GM19328 (cell line): ENCODE data around the gene PCDHA4.
"Not testable (repeated sequence)": the region's sequence is repeated elsewhere in the genome, so short reads cannot be mapped to it uniquely, and the experiment has no call there.

ENCODE experiments used
- ATAC-seq: cut with Tn5 transposase; IDR thresholded peaks from one replicate; pipeline ENCODE4 v1.9.1; 2021; ENCODE audit warnings: mild to moderate bottlenecking, moderate library complexity; ENCODE audit not compliant: unreplicated experiment

Gene PCDHA4

GRCh38 chr5:140806834-140807775 is at the start of gene PCDHA4:
PCDHA4 (plus strand) TSS chr5:140807068.
- no peak for ATAC-seq

GRCh38 chr5:140764177-140764973 is 42.5 kb upstream of the PCDHA4 start:
- ATAC-seq: no peak

- ATAC-seq: no peak
Observed at GRCh38 chr5:140767444-140767843, 39.4 kb upstream of the PCDHA4 start.

- ATAC-seq: no peak
Observed at GRCh38 chr5:140780512-140780911, 26.4 kb upstream of the PCDHA4 start.

DNA sequence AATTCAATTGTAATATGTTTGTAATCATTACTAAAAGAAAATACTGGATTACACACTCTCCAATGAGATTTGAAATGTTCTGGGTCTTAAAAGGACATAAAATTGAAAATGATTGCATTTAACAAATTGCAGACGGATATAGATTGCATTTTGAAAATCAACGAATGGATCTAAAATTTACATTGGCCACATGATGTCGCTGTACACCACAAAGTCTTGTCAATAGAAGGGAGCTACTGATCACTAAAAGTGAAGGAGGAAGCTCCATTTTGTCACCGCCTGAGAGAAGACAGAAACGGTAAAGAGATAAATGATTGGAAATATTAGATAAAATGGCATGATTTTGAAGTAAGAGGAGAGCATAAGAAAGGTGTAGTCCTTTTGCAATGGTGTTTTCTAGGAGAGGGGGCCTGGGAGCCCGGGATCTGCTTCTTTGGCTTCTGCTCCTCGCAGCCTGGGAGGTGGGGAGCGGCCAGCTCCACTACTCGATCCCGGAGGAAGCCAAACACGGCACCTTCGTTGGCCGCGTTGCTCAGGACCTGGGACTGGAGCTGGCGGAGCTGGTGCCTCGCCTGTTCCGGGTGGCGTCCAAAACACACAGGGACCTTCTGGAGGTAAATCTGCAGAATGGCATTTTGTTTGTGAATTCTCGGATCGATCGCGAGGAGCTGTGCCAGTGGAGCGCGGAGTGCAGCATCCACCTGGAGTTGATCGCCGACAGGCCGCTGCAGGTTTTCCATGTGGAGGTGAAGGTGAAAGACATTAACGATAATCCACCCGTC is 20.8 kb upstream of the PCDHA4 start, which contains the start of gene PCDHA1:
Gene PCDHA1, plus strand, starts transcription at position 236 of the 782 bp plus-strand sequence.
- ATAC-seq: no peak

GRCh38 chr5:140787422-140787821 is 19.4 kb upstream of the PCDHA4 start:
- ATAC-seq: not testable (repeated sequence)

DNA sequence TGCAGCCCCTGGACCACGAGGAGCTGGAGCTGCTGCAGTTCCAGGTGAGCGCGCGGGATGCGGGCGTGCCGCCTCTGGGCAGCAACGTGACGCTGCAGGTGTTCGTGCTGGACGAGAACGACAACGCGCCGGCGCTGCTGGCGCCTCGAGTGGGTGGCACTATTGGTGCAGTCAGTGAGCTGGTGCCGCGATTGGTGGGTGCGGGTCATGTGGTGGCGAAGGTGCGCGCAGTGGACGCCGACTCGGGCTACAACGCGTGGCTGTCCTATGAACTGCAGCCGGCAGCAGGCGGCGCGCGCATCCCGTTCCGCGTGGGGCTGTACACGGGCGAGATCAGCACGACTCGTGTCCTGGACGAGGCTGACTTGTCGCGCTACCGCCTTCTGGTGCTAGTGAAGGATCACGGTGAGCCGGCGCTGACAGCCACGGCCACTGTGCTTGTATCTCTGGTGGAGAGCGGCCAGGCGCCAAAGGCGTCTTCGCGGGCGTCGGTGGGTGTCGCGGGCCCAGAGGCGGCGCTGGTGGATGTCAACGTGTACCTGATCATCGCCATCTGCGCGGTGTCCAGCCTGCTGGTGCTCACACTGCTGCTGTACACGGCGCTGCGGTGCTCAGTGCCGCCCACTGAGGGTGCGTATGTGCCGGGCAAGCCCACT is 18.9 kb upstream of the PCDHA4 start:
- not testable (repeated sequence) for ATAC-seq

DNA sequence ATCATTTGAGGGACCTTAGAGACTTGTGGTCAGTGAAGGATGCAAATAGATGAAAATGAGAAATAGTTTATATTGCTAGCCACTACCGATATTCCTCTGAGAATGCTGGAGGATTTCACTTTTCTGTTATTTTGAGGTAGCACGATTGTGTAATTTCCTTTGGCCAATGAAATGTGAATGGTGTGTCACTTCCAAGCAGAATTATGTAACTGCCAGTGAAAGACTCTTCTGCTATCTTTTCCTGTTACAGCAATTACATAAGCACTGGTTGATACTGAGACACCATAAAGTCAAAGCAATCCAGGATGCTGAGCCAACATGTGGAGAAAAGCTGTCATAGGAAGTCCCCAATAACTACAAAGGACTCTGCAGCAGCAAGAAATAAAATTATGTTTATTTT is 15.8 kb upstream of the PCDHA4 start:
- ATAC-seq: no peak

GRCh38 chr5:140794595-140795258 is 12.1 kb upstream of the PCDHA4 start, which contains the start of gene PCDHA2:
PCDHA2 (plus strand) TSS chr5:140794852.
- ATAC-seq: no peak

DNA sequence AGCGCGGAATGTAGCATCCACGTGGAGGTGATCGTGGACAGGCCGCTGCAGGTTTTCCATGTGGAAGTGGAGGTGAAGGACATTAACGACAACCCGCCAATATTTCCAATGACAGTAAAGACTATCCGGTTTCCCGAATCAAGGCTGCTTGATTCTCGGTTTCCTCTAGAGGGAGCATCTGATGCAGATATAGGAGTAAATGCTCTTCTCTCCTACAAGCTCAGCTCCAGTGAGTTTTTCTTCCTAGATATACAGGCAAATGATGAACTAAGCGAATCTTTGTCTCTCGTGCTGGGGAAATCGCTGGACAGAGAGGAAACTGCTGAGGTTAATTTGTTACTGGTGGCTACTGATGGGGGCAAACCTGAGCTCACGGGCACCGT is 11.6 kb upstream of the PCDHA4 start:
- no peak for ATAC-seq

DNA sequence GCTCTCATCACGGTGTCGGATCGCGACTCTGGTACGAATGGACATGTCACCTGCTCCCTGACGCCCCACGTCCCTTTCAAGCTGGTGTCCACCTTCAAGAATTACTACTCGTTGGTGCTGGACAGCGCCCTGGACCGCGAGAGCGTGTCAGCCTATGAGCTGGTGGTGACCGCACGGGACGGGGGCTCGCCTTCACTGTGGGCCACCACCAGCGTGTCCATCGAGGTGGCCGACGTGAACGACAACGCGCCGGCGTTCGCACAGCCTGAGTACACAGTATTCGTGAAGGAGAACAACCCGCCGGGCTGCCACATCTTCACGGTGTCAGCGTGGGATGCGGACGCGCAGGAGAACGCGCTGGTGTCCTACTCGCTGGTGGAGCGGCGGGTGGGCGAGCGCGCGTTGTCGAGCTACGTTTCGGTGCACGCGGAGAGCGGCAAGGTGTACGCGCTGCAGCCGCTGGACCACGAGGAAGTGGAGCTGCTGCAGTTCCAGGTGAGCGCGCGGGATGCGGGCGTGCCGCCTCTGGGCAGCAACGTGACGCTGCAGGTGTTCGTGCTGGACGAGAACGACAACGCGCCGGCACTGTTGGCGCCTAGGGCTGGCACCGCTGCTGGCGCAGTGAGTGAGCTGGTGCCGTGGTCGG is 10.7 kb upstream of the PCDHA4 start:
- not testable (repeated sequence) for ATAC-seq

DNA sequence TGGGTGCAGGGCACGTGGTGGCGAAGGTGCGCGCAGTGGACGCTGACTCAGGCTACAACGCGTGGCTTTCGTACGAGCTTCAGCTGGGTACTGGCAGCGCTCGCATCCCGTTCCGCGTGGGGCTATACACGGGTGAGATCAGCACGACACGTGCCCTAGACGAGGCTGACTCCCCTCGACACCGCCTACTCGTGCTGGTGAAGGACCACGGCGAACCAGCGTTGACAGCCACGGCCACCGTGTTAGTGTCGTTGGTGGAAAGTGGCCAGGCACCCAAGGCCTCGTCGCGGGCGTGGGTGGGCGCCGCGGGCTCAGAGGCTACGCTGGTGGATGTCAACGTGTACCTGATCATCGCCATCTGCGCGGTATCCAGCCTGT is 10.2 kb upstream of the PCDHA4 start:
- ATAC-seq: no peak

GRCh38 chr5:140800816-140801493 is 5.9 kb upstream of the PCDHA4 start, which contains the start of gene PCDHA3:
PCDHA3 (plus strand) TSS chr5:140801057.
- ATAC-seq: no peak

- ATAC-seq: no peak
Observed at GRCh38 chr5:140801494-140801841, 5.4 kb upstream of the PCDHA4 start.

GRCh38 chr5:140802381-140802780 is 4.5 kb upstream of the PCDHA4 start:
- not testable (repeated sequence) for ATAC-seq

DNA sequence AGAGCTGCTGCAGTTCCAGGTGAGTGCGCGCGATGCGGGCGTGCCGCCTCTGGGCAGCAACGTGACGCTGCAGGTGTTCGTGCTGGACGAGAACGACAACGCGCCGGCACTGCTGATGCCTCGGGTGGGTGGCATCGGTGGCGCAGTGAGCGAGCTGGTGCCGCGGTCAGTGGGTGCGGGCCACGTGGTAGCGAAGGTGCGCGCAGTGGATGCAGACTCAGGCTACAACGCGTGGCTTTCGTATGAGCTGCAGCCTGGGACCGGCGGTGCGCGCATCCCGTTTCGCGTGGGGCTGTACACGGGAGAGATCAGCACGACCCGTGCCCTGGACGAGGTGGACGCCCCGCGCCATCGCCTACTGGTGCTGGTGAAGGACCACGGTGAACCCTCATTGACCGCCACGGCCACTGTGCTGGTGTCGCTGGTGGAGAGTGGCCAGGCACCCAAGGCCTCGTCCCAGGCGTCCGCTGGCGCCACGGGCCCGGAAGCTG is 4.0 kb upstream of the PCDHA4 start:
- no peak for ATAC-seq

DNA sequence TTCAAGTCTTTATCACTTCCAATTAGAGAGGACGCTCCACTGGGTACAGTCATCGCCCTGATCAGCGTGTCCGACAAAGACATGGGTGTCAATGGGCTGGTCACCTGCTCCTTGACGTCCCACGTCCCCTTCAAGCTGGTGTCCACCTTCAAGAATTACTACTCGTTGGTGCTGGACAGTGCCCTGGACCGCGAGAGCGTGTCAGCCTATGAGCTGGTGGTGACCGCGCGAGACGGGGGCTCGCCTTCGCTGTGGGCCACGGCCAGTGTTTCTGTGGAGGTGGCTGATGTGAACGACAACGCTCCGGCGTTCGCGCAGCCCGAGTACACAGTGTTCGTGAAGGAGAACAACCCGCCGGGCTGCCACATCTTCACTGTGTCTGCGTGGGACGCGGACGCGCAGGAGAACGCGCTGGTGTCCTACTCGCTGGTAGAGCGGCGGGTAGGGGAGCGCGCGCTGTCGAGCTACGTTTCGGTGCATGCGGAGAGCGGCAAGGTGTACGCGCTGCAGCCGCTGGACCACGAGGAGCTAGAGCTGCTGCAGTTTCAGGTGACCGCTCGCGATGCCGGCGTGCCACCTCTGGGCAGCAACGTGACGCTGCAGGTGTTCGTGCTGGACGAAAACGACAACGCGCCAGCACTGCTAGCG is 1.5 kb downstream of the PCDHA4 start:
- ATAC-seq: not testable (repeated sequence)

- ATAC-seq: no peak
Observed at GRCh38 chr5:140808889-140809291, 2.0 kb downstream of the PCDHA4 start.
